AG09309 (cell line): Measurements from ENCODE around the gene MTA3.

Experiments used
- DNase-seq: peaks from one replicate; pipeline ENCODE4 v3.0.0-alpha.2; 2010; ENCODE audit warnings: low read depth
- H3K4me3 ChIP-seq: 2 replicates; pipeline ENCODE4 v1.5.1; 2011; ENCODE audit warnings: mild to moderate bottlenecking, low read depth, low read length, moderate library complexity; ENCODE audit not compliant: control insufficient read depth
- TF ChIP-seq, protein P1 (sequence below): IDR thresholded peaks from 2 replicates; pipeline ENCODE4 v1.5.1; 2011; ENCODE audit warnings: mild to moderate bottlenecking, low read depth, low read length, inconsistent platforms; ENCODE audit not compliant: insufficient read depth, control insufficient read depth; ENCODE audit errors: missing control alignments

MTA3 gene

DNA sequence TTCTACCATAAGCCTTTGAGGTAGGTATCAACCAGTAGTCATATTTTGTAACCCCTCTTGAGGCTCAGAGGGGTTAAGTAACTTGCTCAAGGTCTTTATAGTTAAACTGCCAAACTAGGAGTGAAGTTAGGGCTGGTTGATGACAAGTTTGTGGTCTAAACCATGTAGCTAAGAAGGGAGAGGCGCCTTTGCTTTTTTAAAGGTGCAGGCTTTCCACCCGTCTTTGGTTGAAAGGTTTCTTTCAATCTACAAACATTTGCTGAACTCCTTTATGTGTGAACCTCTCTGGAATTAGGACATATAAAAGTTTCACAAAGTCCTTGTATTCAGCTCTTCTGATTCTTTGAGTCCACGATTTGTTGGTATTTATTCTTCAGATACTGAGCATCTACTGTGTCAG is 2.4 kb upstream of the MTA3 start:
- TF ChIP-seq, protein P1, sequence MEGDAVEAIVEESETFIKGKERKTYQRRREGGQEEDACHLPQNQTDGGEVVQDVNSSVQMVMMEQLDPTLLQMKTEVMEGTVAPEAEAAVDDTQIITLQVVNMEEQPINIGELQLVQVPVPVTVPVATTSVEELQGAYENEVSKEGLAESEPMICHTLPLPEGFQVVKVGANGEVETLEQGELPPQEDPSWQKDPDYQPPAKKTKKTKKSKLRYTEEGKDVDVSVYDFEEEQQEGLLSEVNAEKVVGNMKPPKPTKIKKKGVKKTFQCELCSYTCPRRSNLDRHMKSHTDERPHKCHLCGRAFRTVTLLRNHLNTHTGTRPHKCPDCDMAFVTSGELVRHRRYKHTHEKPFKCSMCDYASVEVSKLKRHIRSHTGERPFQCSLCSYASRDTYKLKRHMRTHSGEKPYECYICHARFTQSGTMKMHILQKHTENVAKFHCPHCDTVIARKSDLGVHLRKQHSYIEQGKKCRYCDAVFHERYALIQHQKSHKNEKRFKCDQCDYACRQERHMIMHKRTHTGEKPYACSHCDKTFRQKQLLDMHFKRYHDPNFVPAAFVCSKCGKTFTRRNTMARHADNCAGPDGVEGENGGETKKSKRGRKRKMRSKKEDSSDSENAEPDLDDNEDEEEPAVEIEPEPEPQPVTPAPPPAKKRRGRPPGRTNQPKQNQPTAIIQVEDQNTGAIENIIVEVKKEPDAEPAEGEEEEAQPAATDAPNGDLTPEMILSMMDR: no peak
- no peak overlapping the region for H3K4me3 ChIP-seq
- no peak for DNase-seq

DNA sequence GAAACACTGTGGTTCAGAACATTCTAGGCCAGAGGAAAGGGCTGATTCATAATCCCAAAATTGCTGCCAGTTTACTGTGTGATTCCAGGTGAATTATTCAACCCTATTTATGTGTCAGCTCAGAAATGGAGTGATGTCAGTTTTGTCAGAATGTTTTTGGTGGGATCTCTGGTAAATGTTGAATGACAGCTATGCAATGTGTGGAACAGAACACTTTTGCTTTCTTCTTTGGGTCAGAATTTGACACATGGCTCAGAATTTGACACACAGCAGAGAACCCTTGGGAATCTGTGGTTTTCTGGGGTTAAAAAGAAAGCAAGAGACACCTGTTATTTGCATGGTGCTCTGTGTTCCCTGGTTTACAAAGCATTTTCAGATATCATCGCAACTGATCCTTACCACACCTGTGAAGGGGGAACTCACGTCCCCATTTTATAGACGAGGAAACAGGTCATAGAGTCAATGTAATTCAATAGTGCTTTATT is 1.6 kb upstream of the MTA3 start:
- no peak overlapping the region for H3K4me3 ChIP-seq
- DNase-seq: no peak
- TF ChIP-seq, protein P1: no peak

DNA sequence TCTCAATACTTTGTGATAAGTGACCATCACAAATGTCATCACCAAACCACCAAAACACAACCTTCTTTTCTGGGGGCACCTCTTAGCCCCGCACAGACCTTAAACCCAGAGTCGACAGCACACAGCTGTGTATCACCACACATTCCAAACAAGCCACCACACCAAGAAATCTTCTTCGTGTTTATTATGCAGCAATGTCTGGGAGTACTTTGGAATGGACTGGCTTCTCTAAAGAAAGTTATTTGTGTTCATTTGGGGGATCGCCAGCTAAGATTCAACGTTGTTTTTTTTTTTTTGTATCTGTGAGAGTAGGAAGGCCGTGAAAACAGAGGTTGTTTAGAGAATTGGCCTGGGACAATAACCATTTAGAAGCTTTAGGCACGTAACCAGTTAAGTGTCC is 1.1 kb upstream of the MTA3 start:
- peak; percentile 4 for DNase-seq
- no peak overlapping the region for H3K4me3 ChIP-seq

DNA sequence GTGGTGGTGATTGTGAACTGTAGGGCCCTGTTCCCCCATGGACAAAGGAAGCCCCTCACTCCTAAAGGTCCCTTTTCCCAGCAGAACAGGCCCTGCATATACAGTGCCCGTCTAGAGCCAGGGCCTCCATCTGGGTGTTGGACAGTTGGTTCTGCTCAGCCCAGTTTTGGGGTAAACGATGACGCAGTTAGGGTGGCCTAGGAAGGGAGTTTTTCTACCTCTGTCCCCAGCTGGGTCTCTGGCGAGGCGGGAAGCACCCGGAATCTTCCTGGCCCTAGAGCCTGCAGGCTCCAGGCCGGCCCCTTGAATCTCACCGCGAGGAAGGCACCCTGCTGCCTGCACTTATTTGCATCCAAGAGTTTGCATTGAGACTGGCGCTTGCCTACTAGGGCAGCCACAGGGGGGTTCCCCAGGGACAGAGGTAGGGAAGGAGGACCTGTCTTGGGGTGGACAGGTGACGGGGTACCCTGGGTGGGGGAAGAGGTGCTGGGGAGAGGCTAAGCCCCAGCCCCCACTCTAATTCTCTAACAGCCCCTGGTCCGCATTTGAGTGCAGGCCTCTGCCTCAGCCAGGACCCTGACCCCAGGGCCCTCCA is 529 bp upstream of the MTA3 start:
- no peak overlapping the region for H3K4me3 ChIP-seq
- no peak for DNase-seq
- TF ChIP-seq, protein P1: no peak

More for the DNA sequence above, 1.1 kb upstream of the MTA3 start:
- TF ChIP-seq, protein P1: no peak

DNA sequence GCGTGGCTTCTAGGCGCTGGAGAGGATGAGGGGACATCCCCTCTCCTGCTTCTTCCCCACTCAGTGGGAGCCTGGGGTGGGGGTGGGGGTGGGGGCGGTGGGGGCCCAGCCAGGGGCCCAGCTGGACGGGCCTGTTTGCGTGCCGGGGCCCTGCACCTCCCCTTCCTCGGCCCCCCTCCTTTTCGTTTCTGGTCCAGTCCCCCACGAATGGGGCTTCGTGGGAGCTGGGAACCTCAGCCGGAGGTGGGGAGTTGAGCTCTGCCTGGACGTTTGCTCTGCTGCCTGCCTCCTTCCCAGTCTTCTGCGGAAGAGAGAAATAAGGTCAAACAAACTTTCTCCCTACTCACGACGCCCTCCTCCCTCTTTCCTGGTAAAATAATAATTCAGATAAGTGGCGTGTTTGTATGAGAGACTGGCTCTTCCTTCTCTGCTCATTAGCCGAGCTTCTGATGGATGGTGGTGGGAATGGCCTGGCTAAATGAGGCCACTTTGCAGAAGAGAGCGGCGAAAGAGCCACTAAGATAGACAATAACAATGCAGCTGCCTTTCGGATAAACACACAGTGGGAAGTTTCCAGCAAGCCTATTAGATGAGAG is 782 bp downstream of the MTA3 start:
- TF ChIP-seq, protein P1: no peak

DNA sequence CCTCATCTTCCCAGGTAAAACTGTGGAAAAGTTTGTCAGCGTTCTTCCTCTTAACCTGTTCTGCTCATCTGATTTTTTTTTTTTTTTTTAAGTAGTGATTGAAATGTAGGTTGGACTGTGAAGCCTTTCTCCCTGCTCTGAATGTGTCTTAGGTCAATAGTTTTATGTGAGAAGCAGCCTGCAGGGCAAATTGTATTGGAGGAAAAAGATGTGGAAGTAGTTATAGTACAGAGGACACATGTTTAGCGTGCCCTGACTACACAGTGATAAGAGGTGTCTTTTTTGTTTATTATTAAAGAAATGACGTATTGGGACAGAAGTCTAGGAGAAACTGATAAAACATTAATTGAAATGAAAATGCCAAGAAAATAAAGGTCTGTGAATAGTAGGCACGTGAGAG is 1.5 kb downstream of the MTA3 start:
- no peak for DNase-seq
- peak overlapping the region; percentile 82 for H3K4me3 ChIP-seq
- TF ChIP-seq, protein P1: no peak

More for the DNA sequence above, 782 bp downstream of the MTA3 start:
- peak overlapping the region; percentile 82 for H3K4me3 ChIP-seq
- DNase-seq: no peak
